ENCODE results near the gene XRCC1.
"Not testable (repeated sequence)": the region's sequence is repeated elsewhere in the genome, so short reads cannot be mapped to it uniquely, and the experiment has no call there.

Gene XRCC1

DNA sequence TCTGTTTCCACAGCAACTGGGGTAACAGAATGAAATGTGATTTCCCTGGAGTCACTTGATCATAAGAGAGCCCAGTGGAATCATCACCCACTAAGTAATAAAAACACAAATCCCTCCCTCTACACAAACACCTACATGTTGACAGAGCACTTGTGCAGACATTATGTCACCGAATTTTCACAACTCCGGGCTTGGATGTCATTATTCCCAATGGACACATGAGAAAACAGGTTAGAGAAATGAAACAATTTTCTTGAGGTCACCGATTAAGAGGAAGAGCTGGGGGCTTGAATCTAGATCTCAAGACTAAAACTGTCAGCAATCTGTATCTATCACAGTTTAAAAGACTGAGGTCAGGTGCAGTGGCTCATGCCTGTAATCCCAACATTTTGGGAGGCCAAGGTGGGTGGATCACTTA, 3.1 kb downstream of the XRCC1 start:
- peak; percentile 85 for DNase-seq

DNA sequence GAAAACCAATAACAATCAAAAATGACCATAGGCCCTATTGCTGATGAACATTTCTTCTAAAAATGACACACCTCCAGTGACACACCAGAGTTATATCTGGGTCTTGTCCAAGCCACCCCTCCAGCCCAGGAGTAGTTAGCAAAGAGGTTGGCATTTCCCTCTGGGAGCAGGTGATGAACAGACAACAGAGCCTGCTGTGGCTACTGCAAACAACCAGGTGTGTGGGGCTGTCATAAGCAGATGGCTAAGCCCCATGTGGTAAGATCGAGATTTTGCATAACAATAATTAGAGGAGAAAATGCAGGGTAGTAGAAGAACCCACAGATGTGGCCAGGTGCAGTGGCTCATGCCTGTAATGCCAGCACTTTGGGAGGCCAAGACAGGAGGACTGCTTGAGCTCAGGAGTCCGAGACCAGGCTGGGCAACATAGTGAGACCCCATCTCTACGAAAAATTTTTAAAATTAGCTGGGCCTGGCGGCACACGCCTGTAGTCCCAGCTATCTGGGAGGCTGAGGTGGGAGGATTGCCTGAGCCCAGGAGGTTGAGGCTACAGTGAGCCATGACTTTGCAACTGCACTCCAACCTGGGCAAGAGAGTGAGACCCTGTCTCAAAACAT, 5.0 kb downstream of the XRCC1 start:
- peak; percentile 86 for DNase-seq

DNA sequence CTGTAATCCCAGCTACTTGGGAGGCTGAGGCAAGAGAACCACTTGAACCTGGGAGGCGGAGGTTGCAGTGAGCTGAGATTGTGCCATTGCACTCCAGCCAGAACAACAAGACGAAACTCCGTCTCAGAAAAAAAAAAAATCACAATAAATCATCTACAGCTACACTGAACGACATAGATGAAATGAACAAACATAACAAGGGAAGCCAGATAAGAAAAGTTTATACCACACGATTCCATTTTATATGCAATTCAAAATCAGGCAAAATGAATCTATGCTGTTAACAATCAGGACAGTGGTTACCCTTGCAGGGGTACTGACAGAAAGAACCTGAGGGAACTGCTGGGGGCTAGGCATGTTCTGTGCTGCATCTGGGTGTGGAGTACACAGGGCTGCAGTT, 5.7 kb downstream of the XRCC1 start:
- DNase-seq = no peak

DNA sequence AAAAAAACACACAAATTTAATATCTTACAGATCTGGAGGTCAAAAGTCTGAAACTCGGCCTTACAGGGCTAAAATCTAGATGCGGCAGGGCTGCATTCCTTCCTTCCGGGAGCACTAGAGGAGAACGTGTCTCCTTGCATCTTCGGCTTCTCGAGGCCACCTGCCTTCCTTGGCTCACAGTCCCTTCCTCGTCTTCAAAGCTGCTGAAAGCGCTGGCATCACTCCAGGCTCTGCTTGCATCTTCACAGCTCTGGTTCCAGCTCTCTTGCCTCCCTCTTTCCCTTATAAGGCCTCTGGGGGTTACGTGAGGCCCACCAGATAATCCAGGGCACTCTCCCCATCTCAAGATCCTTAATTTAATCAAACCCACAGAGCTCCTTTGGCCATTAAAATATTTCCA, 10.5 kb downstream of the XRCC1 start:
- DNase-seq = no peak

DNA sequence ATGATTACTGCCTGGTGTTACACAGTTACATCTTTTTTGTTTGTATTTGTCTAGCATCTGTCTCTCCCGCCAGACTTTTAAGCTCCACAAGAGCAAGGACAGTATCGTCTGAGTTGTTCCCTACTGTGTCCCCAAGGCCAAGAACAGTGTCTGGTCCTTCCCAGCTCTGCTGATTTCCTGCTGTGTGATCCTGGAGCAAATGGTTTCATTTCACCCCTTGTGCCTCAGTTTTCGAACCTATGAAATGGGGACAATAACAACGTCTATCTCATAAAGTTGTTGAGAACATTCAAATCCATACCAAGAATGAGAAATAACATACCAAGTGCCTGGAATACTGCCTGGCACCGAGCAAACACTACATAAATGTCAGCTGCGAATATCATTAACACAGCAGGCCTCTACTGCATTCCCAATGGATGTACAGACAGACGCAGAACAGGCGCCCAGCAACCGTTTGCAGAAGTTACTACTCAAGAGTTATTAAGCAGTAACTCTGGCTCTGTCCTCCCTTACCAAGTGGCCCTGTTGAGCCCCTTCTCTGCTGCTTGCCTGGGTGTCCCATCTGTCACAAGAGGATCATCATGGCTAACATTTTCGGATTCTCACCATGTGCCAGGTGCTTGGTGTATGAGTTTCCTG, 11.4 kb downstream of the XRCC1 start:
- DNase-seq = no peak

DNA sequence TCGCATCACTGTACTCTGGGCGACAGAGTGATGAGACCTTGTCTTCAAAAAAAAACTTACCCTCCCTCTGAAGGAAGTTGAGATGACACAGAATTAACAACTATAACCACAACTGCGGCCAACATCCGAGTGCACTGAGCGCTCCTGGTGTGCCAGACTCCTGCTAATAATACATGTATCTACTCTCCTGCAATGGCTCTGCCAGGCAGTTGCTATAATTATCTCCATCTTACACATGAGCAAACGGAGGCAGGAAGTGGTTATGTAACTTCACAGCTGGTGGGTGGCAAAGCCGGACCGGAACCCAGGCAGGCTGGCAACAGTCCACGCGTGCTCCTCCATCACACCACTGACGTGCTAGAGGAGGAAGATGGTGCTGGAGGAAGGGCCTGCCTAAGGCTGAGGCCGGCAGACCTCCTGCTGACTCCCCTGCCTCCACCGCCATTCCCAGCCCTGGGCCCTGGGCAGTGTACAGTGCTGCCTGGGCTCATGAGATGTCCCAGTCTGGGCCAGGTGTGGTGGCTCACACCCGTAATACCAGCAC, 12.6 kb downstream of the XRCC1 start:
- peak; percentile 61 for DNase-seq

DNA sequence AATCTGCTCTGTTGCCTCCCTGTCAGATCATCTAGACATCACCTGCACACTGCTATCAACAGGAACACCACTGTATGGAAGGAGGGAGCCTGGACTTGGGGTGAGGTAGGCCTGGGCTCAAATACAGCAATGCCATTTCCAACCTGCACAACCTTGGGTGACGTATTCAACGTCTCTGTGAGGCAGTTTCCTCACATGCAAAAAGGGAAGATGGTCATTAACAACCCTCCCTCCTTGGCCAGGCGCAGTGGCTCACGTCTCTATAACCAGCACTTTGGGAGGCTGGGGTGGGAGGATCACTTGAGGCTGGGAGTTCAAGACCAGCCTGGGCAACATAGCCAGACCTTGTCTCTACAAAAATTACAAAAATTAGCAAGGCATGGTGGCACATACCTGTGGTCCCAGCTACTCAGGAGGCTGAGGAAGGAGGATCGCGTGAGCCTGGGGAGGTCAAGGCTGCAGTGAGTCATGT, 13.1 kb downstream of the XRCC1 start:
- DNase-seq = no peak

DNA sequence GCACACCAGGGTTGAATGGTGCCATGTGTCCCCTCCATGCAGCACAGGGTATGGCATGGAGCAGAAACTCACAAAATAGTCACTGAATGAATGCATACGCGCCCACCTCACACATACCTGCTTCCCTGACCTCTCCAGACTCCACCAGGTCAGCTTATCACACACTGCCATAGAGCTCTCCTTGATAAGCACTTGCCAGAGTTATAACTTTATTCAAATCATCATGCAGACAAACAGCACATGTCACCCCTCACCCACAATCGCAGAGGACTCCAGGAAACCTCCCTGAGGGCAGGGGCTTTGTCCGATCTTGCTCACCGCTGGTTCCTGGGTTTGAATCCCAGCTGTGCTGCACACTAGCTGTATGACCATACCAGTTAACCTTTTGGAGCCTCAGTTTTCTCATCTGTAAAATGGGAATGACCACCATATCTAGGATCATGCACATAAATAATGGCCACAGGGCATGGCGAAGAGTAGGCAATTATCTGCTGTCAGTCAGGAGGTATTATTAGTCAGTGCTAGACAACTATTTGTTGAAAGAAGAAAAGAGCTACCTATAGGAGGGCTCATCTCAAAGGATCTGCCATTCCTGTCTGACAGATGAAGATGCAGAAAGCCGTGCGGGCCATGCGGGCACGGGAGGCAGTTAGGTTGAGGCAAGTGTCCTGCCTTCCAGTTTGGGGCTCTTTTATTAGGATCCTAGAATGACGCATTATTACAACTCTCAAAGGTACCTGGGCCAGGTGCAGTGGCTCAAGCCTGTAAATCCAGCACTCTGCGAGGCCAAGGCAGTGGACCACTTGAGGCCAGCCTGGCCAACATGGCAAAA, 14.0 kb downstream of the XRCC1 start:
- DNase-seq = no peak

DNA sequence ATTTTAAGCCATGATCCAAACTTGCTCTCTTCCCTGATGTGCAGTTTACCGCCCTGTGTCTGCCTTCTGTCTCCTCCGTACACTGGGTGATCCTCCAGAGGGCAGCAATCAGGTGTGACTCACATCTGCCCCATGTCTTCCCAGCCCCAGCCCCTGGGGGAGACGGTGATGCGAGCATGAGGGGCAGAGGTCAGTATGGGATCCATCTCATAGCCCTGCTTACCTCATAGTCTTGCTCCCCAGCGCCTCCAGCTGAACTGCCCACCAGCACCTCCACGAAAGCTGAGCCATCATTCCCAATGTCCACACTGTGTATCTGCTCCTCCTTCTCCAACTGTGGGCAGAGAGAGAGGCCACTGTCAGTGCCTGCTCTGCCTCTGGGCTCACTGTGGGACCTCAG, 14.6 kb downstream of the XRCC1 start:
- DNase-seq = no peak

DNA sequence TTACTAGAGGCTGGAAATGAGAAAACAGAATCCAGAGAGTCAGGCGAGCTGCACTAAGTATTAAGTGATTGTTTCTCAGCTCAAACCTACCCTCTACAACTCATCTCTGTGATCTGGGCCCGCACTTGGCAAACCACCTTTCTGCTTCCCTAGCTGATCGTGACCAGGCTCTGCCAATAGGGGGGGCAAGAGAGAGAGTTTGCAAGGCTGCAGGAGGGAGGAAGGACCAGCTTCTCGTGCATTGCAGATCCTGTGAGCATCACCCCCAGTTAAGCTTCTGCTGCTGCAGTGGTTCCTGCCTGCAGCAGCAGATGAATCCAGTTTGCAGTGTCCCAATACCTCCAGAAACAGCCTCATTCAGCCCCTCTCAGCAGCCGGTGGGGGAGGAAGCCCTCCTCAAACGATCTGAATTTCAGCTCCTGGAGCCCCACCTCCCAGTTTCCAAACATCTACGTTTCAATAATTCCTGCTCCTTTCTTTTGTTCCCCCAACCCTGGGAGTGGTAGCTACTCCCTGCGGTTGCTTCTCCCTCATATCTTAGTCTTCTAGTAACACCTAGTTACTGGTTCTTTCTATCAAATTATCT, 20.0 kb downstream of the XRCC1 start:
- peak; percentile 26 for DNase-seq

DNA sequence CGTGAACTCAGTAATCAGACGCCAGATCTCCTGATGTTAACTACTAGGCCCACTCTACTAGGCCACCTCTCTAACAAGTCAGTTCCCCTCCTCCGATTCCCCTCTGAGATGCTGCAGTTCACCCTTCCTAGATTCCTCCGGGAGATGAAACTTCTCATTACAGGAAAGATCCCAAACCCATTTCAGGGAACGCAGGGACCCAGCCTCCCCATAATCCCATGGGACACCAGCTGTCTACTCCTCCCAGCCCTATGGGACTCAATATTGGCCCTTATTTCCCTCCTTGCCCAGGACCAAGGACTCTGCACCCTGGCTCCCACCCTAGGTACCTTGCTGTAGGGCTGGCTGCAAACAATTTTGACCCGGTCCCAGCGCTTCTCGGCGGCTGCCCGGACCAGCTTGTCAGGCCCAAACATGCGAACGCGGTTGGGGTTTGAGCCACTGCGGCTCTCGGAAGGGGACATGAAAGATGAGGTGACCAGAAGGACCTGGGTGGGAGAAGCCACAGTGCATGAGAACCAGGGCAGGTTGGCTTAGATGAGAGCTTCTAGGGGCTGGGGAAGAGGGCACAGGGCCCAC, 20.9 kb downstream of the XRCC1 start:
- no peak for DNase-seq

DNA sequence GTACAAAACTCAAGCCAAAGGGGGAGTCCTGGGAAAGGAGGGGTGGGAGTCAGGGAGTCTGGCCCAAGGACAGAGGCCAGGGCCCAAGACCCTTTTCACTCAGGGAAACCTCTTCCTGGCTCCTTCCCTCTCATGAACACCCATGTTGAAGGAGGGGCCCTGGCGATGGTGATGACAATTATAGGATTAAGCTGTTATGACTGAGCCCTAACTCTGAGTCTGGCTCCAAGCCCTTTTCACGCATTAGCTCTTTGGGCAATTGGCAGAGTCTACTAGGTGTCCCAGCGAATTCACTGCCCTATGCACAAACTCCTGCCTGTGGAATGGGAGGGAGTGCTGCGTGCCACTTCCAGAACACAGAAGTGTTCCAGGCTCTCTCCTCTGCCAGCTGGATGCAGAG, 21.7 kb downstream of the XRCC1 start:
- no peak for DNase-seq

DNA sequence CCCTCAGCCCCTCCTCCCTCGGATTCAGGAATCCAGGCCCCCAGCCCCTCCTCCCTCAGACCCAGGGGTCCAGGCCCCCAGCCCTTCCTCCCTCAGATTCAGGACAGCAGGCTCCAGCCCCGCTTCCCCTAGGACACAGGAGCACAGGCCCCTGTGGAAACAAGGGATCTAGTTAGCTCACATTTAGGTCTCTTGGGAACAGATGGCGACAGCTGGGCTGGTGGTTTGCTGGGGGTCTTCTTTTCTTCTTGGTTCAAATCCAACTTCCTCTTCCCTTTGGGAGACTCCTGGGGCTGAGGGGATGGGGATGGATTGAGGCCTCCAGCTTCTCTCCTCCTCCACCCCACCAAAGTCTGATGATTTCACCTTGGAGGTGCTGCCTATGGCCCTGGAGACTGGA, 22.7 kb downstream of the XRCC1 start:
- no peak for DNase-seq

DNA sequence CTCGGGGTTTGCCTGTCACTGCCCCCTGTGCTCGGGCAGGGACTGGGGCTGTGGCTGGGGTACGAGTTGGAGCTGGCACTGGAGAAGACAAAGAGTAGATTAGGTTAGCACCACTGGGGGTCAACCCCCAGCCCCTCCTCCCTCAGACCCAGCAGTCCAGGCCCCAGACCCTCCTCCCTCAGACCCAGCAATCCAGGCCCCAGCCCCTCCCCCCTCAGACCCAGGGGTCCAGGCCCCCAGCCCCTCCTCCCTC, 23.2 kb downstream of the XRCC1 start:
- DNase-seq = no peak

DNA sequence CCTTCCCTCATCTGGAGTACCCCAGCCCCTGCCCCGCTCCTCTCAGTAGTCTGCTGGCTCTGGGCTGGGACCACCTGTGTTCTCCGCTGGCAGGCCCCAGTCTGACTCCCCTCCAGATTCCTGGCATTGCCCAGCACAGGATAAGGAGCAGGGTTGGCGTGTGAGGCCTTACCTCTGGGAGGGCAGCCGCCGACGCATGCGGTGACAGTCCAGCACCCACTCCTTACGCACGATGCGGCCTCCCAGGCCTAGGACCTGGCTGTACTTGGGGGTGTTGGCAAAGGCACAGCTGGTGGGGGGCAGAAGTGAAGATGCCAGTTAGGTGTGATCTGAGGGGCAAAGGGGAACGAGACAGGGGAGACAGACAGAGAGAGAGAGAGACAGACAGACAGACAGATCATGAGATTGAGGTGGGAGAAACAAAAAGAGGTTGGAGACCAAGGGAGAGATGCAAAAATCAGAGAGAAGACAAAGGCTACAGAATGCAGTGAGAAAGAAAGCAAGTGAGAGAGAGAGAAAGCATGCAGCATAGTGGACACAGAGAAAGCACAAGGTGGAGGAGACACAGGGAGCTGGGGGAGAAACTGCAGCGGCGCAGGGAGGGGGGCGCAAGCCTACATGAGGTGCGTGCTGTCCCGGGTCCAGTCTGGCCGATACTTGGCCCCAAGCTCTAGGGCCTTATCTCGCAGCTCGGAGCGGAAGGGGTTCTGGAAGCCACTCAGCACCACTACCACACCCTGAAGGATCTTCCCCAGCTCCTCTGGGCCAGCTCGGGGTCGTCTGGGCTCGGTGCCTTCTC, 23.7 kb downstream of the XRCC1 start:
- DNase-seq = no peak

DNA sequence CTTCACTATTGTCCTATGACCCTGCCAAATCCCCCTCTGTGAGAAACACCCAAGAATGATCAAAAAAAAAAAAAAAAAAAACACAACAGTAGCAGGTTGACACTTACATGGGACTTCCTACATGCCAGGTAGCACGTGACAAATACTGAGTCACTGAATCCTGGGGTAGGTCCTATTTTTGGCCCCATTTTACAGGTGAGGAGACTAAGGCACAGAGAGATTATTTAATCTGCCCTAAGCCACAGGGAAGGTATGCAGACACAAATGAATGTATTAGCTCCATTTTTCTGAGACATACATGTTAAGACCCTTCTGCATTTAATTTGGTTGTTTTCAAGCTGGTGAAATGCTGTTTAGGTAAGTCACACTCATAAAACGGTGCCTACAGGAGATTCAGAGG, 26.6 kb downstream of the XRCC1 start:
- no peak for DNase-seq

DNA sequence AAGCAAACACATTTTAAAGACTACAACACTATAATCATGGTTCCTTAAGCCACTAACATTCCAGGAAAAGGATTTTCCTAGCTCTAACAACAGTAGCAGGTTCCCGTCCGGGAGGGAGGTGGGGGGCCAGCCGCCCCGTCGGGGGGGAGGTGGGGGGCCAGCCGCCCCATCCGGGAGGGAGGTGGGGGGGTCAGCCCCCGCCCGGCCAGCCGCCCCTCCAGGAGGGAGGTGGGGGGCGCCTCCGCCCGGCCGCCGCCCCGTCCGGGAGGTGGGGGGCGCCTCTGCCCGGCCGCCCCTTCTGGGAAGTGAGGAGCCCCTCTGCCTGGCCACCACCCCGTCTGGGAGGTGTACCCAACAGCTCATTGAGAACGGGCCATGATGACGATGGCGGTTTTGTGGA, 27.4 kb downstream of the XRCC1 start:
- DNase-seq = not testable (repeated sequence)

DNA sequence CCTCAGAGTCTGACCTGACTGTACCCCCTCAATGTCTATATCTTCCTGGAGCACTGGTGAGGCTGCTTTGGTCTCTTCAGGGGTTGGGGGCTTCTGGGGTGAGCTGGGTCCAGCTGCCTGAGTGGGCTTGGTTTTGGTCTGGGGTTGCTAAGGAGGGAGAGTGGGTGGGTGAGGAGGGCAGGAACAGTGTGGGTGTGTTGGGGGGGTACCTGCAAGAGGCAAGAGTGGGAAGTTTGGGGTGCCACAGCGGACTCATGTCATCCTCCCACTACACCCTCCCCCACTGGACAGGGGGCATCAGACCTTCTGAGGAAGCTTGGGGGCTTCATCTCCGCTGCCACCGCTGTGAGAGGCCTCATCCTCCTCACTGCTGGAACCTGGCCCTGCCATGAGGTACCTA, 28.7 kb downstream of the XRCC1 start:
- no peak for DNase-seq

DNA sequence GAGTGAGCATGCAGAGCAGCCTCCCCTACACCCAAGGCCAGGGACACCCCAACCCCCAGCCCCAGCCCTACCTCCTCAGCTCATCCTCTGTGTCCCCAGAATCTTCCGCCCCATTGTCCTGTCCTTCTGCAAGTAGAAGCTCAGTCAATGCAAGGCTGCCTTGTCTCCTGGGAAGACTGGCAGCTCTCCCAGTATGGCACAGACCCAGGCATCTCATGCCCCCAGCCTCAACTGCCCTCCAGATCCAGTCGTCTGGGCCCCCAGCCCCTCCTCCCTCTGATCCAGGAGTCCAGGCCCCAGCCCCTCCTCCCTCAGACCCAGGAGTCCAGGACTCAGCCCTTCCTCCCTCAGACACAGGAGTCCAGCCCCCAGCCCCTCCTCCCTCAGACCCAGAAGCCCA, 29.3 kb downstream of the XRCC1 start:
- DNase-seq = no peak

DNA sequence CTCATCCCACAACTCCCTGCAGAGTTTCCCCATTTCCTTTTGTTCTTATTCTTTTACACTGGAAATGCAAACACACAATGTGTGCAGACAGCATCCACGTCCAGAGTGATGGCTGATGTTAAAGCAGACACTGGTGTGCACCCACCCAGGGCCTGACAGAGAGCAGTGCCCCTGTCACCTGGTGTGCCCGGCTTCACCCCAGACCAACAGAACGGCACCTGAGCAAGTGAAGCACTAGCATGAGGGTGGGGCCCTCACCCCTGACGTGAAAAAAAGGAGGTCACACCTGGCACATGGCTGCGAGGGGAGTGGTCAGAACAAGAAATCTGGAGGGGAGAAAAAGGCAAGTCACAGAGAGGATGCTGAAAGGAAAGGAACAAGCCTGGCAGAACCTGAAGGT, 30.1 kb downstream of the XRCC1 start:
- no peak for DNase-seq

DNA sequence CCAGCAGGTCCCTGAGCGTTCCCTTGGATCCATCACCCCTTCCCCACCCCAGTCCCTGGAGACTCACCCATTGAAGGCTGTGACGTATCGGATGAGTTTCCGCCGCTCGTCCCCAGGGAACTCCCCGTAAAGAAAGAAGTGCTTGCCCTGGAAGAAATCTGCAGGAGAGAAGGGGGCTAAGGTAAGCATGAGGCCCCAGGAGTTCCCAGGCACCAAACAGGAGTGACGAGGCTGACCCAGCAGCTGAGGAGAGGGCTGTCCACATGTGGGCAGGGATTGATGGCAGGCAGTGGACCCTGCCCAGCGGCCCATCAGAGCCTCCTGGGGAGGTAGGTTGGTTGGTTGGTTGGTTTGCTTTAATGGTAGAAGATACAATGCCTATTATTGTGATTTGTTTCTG, 31.2 kb downstream of the XRCC1 start:
- no peak for DNase-seq

DNA sequence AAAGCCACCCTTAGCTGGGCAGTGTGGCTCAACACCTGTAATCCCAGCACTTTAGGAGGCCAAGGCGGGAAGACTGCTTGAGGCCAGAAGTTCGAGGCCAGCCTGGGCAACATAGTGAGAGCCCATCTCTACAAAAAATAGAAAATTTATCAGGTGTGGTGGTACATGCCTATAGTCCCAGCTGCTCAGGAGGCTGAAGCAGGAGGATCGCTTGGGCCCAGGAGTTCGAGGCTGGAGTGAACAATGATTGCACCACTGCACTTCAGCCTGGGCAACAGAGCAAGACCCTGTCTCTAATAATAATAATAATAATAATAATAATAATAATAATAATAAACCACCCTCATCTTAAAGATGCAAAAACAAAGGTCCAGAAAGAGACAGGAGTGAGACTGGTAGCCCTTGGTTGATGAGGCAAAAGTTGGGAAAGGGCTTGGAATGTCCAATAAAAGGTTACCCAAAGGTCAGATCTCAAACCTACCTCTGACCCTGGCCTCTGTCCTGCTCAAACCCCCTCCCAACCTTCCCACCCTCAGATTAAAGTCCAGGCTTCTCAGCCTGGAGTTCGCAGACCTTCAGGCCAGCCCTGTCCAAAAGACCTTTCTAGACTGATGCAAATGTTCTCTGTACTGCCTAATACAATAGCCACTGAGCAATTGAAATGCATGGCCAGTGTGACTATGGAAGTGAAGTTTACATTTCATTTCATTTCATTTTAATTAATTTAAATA, 33.2 kb downstream of the XRCC1 start:
- DNase-seq = no peak
